VCaP (cell line): ENCODE results near the gene SH2D1B.

Experiments used
- H3K27ac ChIP-seq: fragments of 450-650 bp; 2 replicates; pipeline ENCODE4 v1.5.1; 2017
- CTCF ChIP-seq: fragments of 450-650 bp; conservative IDR thresholded peaks from 2 replicates; pipeline ENCODE4 v1.5.1; 2017; ENCODE audit warnings: mild to moderate bottlenecking, moderate library complexity

SH2D1B gene

GRCh38 chr1:162407539-162407938, 4.4 kb downstream of the SH2D1B start:
- no peak overlapping the region for H3K27ac ChIP-seq
- TF ChIP-seq CTCF = no peak

GRCh38 chr1:162406811-162407210, 5.1 kb downstream of the SH2D1B start:
- no peak overlapping the region for H3K27ac ChIP-seq
- no peak for TF ChIP-seq CTCF

- TF ChIP-seq CTCF = no peak
- no peak overlapping the region for H3K27ac ChIP-seq
These were observed 6.1 kb downstream of the SH2D1B start for GRCh38 chr1:162405800-162406199.

GRCh38 chr1:162404550-162405160, 7.3 kb downstream of the SH2D1B start:
- no peak overlapping the region for H3K27ac ChIP-seq
- no peak for TF ChIP-seq CTCF

- no peak for TF ChIP-seq CTCF
These were observed 11.1 kb downstream of the SH2D1B start for GRCh38 chr1:162400790-162401355.

GRCh38 chr1:162398999-162399580, 12.8 kb downstream of the SH2D1B start:
- no peak for TF ChIP-seq CTCF
- no peak overlapping the region for H3K27ac ChIP-seq

More at GRCh38 chr1:162400790-162401355, 11.1 kb downstream of the SH2D1B start:
- no peak overlapping the region for H3K27ac ChIP-seq

- TF ChIP-seq CTCF = no peak
- H3K27ac ChIP-seq = no peak overlapping the region
These were observed 13.9 kb downstream of the SH2D1B start for GRCh38 chr1:162397943-162398560.
